ENCODE results near the gene HCRTR1. TPM values are rescaled to one million over a fixed set of nuclear protein-coding genes. Genes with fewer than 3 reads are reported as not detected.

HCRTR1 gene
- total RNA-seq, 1 donor from 2014 or later: 0.98 TPM

- no peaks in the 10 kb centered on the region for H3K27me3 Mint-ChIP-seq (ENCODE audit: low read depth)
- H3K27ac Mint-ChIP-seq: peak overlapping the region; percentile 15
- no peak for TF ChIP-seq CTCF (IDR thresholded peaks at IDR 0.05; ENCODE audit: unreplicated experiment)
- H3K36me3 Mint-ChIP-seq: peaks cover 17% of the 10 kb centered on the region
- no peak for DNase-seq (ENCODE audit: low spot score in 2 of 2, unreplicated experiment in 2 of 2)
- H3K4me1 Mint-ChIP-seq: peaks cover 30% of the 10 kb centered on the region
- H3K4me3 Mint-ChIP-seq: no peak overlapping the region
- H3K9me3 Mint-ChIP-seq: no peaks in the 10 kb centered on the region
Measured at GRCh38 chr1:31671561-31672201, 54.2 kb downstream of the HCRTR1 start.

- H3K9me3 Mint-ChIP-seq: no peaks in the 10 kb centered on the region
- peaks cover 20% of the 10 kb centered on the region for H3K36me3 Mint-ChIP-seq
- DNase-seq (ENCODE audit: low spot score in 2 of 2, unreplicated experiment in 2 of 2): no peak
- H3K27ac Mint-ChIP-seq: no peak overlapping the region
- no peak overlapping the region for H3K4me3 Mint-ChIP-seq
- H3K27me3 Mint-ChIP-seq (ENCODE audit: low read depth): no peaks in the 10 kb centered on the region
- no peak for TF ChIP-seq CTCF (IDR thresholded peaks at IDR 0.05; ENCODE audit: unreplicated experiment)
- H3K4me1 Mint-ChIP-seq: peaks cover 26% of the 10 kb centered on the region
Measured at GRCh38 chr1:31672986-31673385, 55.5 kb downstream of the HCRTR1 start.

- no peak for DNase-seq (ENCODE audit: low spot score in 2 of 2, unreplicated experiment in 2 of 2)
- no peak for TF ChIP-seq CTCF (IDR thresholded peaks at IDR 0.05; ENCODE audit: unreplicated experiment)
- Mint-ChIP-seq H3K27ac (no peak overlapping the region), H3K4me3 (no peak overlapping the region), H3K27me3 (ENCODE audit: low read depth) (no peaks in the 10 kb centered on the region), H3K9me3 (no peaks in the 10 kb centered on the region), H3K36me3 (peaks cover 20% of the 10 kb centered on the region), H3K4me1 (peaks cover 26% of the 10 kb centered on the region)
Measured at GRCh38 chr1:31673433-31673832, 55.9 kb downstream of the HCRTR1 start.

- no peaks in the 10 kb centered on the region for H3K27me3 Mint-ChIP-seq (ENCODE audit: low read depth)
- TF ChIP-seq CTCF (IDR thresholded peaks at IDR 0.05; ENCODE audit: unreplicated experiment): no peak
- peaks cover 18% of the 10 kb centered on the region for H3K4me1 Mint-ChIP-seq
- no peak overlapping the region for H3K27ac Mint-ChIP-seq
- no peak overlapping the region for H3K4me3 Mint-ChIP-seq
- H3K36me3 Mint-ChIP-seq: peaks cover 24% of the 10 kb centered on the region
- no peaks in the 10 kb centered on the region for H3K9me3 Mint-ChIP-seq
- DNase-seq (ENCODE audit: low spot score in 2 of 2, unreplicated experiment in 2 of 2): no peak
Measured at GRCh38 chr1:31674626-31675025, 57.1 kb downstream of the HCRTR1 start.

GRCh38 chr1:31675161-31675560 lies 57.7 kb downstream of the HCRTR1 start:
- no peak for TF ChIP-seq CTCF (IDR thresholded peaks at IDR 0.05; ENCODE audit: unreplicated experiment)
- DNase-seq (ENCODE audit: low spot score in 2 of 2, unreplicated experiment in 2 of 2): no peak
- Mint-ChIP-seq H3K4me1 (peaks cover 13% of the 10 kb centered on the region), H3K4me3 (no peak overlapping the region), H3K9me3 (no peaks in the 10 kb centered on the region), H3K36me3 (peaks cover 25% of the 10 kb centered on the region), H3K27me3 (ENCODE audit: low read depth) (no peaks in the 10 kb centered on the region), H3K27ac (no peak overlapping the region)

GRCh38 chr1:31675756-31676155 lies 58.3 kb downstream of the HCRTR1 start:
- no peak for TF ChIP-seq CTCF (IDR thresholded peaks at IDR 0.05; ENCODE audit: unreplicated experiment)

More at GRCh38 chr1:31675756-31676155, 58.3 kb downstream of the HCRTR1 start:
- H3K27me3 Mint-ChIP-seq (ENCODE audit: low read depth): no peaks in the 10 kb centered on the region
- DNase-seq (ENCODE audit: low spot score in 2 of 2, unreplicated experiment in 2 of 2): no peak
- H3K27ac Mint-ChIP-seq: no peak overlapping the region
- H3K4me1 Mint-ChIP-seq: peaks cover 7% of the 10 kb centered on the region
- no peak overlapping the region for H3K4me3 Mint-ChIP-seq
- H3K36me3 Mint-ChIP-seq: peaks cover 26% of the 10 kb centered on the region
- H3K9me3 Mint-ChIP-seq: no peaks in the 10 kb centered on the region

Measured in mesothelial cell of epicardium (in vitro differentiated cells).